Measurements from ENCODE around the gene PARP12. TPM values are rescaled to one million over a fixed set of nuclear protein-coding genes. Genes with fewer than 3 reads are reported as not detected.

The PARP12 gene
- polyA plus RNA-seq, 4 donors: 30.9 to 150 (median 68.1) TPM

- Histone ChIP-seq H3K27ac (ENCODE audit: low read depth in 1 of 3, low read length in 2 of 3) (no peak overlapping the region), H3K4me3 (ENCODE audit: low read depth in 1 of 3, low read length in 3 of 3) (no peak overlapping the region), H3K4me1 (ENCODE audit: control insufficient read depth in 3 of 3, insufficient read depth in 2 of 3, low read depth in 1 of 3, low read length in 2 of 3) (no peaks in the 10 kb centered on the region), H3K36me3 (ENCODE audit: control insufficient read depth in 3 of 3, insufficient read depth in 2 of 3, low read depth in 1 of 3, low read length in 3 of 3) (peaks cover 2 to 41% (median 26%) of the 10 kb centered on the region in 3 donors), H3K9me3 (ENCODE audit: control insufficient read depth in 2 of 2, insufficient read depth in 1 of 2, low read depth in 1 of 2, low read length in 1 of 2) (no peaks in the 10 kb centered on the region), H3K27me3 (ENCODE audit: control insufficient read depth in 3 of 3, insufficient read depth in 3 of 3, low read length in 3 of 3) (no peaks in the 10 kb centered on the region)
- WGBS, 3 donors: 98 to 100% (median 100%) methylated on average over 8 of the region's 8 CpGs
- FAIRE-seq (no peak), DNase-seq (no peak)
Measured at GRCh38 chr7:140021603-140022002, 41.1 kb downstream of the PARP12 start.

- Histone ChIP-seq H3K36me3 (ENCODE audit: control insufficient read depth in 3 of 3, insufficient read depth in 2 of 3, low read depth in 1 of 3, low read length in 3 of 3) (peaks cover 1 to 24% (median 12%) of the 10 kb centered on the region in 3 donors), H3K27ac (ENCODE audit: low read depth in 1 of 3, low read length in 2 of 3) (no peak overlapping the region), H3K27me3 (ENCODE audit: control insufficient read depth in 3 of 3, insufficient read depth in 3 of 3, low read length in 3 of 3) (no peaks in the 10 kb centered on the region), H3K9me3 (ENCODE audit: control insufficient read depth in 2 of 2, insufficient read depth in 1 of 2, low read depth in 1 of 2, low read length in 1 of 2) (no peaks in the 10 kb centered on the region), H3K4me3 (ENCODE audit: low read depth in 1 of 3, low read length in 3 of 3) (no peak overlapping the region), H3K4me1 (ENCODE audit: control insufficient read depth in 3 of 3, insufficient read depth in 2 of 3, low read depth in 1 of 3, low read length in 2 of 3) (no peaks in the 10 kb centered on the region)
- DNase-seq (no peak), FAIRE-seq (no peak)
- whole genome bisulfite sequencing, 3 donors: 62 to 74% (median 67%) methylated on average over 3 of the region's 3 CpGs
Measured at GRCh38 chr7:140019606-140020005, 43.1 kb downstream of the PARP12 start.

GRCh38 chr7:140019172-140019571, 43.6 kb downstream of the PARP12 start:
- WGBS, 3 donors: 19 to 38% (median 23%) methylated on average over 11 of the region's 11 CpGs
- no peak for FAIRE-seq
- no peak overlapping the region for H3K4me3 ChIP-seq (ENCODE audit: low read depth in 1 of 3, low read length in 3 of 3)
- H3K4me1 ChIP-seq (ENCODE audit: control insufficient read depth in 3 of 3, insufficient read depth in 2 of 3, low read depth in 1 of 3, low read length in 2 of 3): no peaks in the 10 kb centered on the region
- peaks cover 0 to 21% (median 12%) of the 10 kb centered on the region in 3 donors for H3K36me3 ChIP-seq (ENCODE audit: control insufficient read depth in 3 of 3, insufficient read depth in 2 of 3, low read depth in 1 of 3, low read length in 3 of 3)
- no peaks in the 10 kb centered on the region for H3K27me3 ChIP-seq (ENCODE audit: control insufficient read depth in 3 of 3, insufficient read depth in 3 of 3, low read length in 3 of 3)
- H3K9me3 ChIP-seq (ENCODE audit: control insufficient read depth in 2 of 2, insufficient read depth in 1 of 2, low read depth in 1 of 2, low read length in 1 of 2): no peaks in the 10 kb centered on the region
- H3K27ac ChIP-seq (ENCODE audit: low read depth in 1 of 3, low read length in 2 of 3): no peak overlapping the region
- no peak for DNase-seq

GRCh38 chr7:140018125-140019043, 44.4 kb downstream of the PARP12 start:
- no peaks in the 10 kb centered on the region for H3K27me3 ChIP-seq (ENCODE audit: control insufficient read depth in 3 of 3, insufficient read depth in 3 of 3, low read length in 3 of 3)
- H3K4me3 ChIP-seq (ENCODE audit: low read depth in 1 of 3, low read length in 3 of 3): no peak overlapping the region
- FAIRE-seq: no peak
- no peak overlapping the region for H3K27ac ChIP-seq (ENCODE audit: low read depth in 1 of 3, low read length in 2 of 3)
- no peak for DNase-seq
- H3K9me3 ChIP-seq (ENCODE audit: control insufficient read depth in 2 of 2, insufficient read depth in 1 of 2, low read depth in 1 of 2, low read length in 1 of 2): no peaks in the 10 kb centered on the region
- WGBS, 3 donors: 83 to 91% (median 83%) methylated on average over 8 to 9 of the region's 9 CpGs
- peaks cover 0 to 16% (median 9%) of the 10 kb centered on the region in 3 donors for H3K36me3 ChIP-seq (ENCODE audit: control insufficient read depth in 3 of 3, insufficient read depth in 2 of 3, low read depth in 1 of 3, low read length in 3 of 3)
- no peaks in the 10 kb centered on the region for H3K4me1 ChIP-seq (ENCODE audit: control insufficient read depth in 3 of 3, insufficient read depth in 2 of 3, low read depth in 1 of 3, low read length in 2 of 3)

- H3K27ac ChIP-seq (ENCODE audit: low read depth in 1 of 3, low read length in 2 of 3): no peak overlapping the region
- peaks cover 0 to 8% (median 2%) of the 10 kb centered on the region in 3 donors for H3K36me3 ChIP-seq (ENCODE audit: control insufficient read depth in 3 of 3, insufficient read depth in 2 of 3, low read depth in 1 of 3, low read length in 3 of 3)
- DNase-seq (no peak), FAIRE-seq (no peak)
- H3K27me3 ChIP-seq (ENCODE audit: control insufficient read depth in 3 of 3, insufficient read depth in 3 of 3, low read length in 3 of 3): no peaks in the 10 kb centered on the region
- H3K4me3 ChIP-seq (ENCODE audit: low read depth in 1 of 3, low read length in 3 of 3): no peak overlapping the region
- no peaks in the 10 kb centered on the region for H3K9me3 ChIP-seq (ENCODE audit: control insufficient read depth in 2 of 2, insufficient read depth in 1 of 2, low read depth in 1 of 2, low read length in 1 of 2)
- no peaks in the 10 kb centered on the region for H3K4me1 ChIP-seq (ENCODE audit: control insufficient read depth in 3 of 3, insufficient read depth in 2 of 3, low read depth in 1 of 3, low read length in 2 of 3)
- 87 to 88% (median 87%) methylated on average over 15 of the region's 15 CpGs for WGBS, 3 donors
Measured at GRCh38 chr7:140017543-140017942, 45.2 kb downstream of the PARP12 start.

GRCh38 chr7:140017034-140017433, 45.7 kb downstream of the PARP12 start:
- FAIRE-seq (no peak), DNase-seq (no peak)
- no peak overlapping the region for H3K27ac ChIP-seq (ENCODE audit: low read depth in 1 of 3, low read length in 2 of 3)
- H3K27me3 ChIP-seq (ENCODE audit: control insufficient read depth in 3 of 3, insufficient read depth in 3 of 3, low read length in 3 of 3): no peaks in the 10 kb centered on the region
- no peak overlapping the region for H3K4me3 ChIP-seq (ENCODE audit: low read depth in 1 of 3, low read length in 3 of 3)
- no peaks in the 10 kb centered on the region for H3K9me3 ChIP-seq (ENCODE audit: control insufficient read depth in 2 of 2, insufficient read depth in 1 of 2, low read depth in 1 of 2, low read length in 1 of 2)
- H3K36me3 ChIP-seq (ENCODE audit: control insufficient read depth in 3 of 3, insufficient read depth in 2 of 3, low read depth in 1 of 3, low read length in 3 of 3): peaks cover 0 to 5% (median 0%) of the 10 kb centered on the region in 3 donors
- no peaks in the 10 kb centered on the region for H3K4me1 ChIP-seq (ENCODE audit: control insufficient read depth in 3 of 3, insufficient read depth in 2 of 3, low read depth in 1 of 3, low read length in 2 of 3)
- WGBS, 3 donors: 61 to 81% (median 70%) methylated on average over 7 of the region's 7 CpGs

- Histone ChIP-seq H3K4me1 (ENCODE audit: control insufficient read depth in 3 of 3, insufficient read depth in 2 of 3, low read depth in 1 of 3, low read length in 2 of 3) (no peaks in the 10 kb centered on the region), H3K4me3 (ENCODE audit: low read depth in 1 of 3, low read length in 3 of 3) (no peak overlapping the region), H3K27me3 (ENCODE audit: control insufficient read depth in 3 of 3, insufficient read depth in 3 of 3, low read length in 3 of 3) (no peaks in the 10 kb centered on the region), H3K36me3 (ENCODE audit: control insufficient read depth in 3 of 3, insufficient read depth in 2 of 3, low read depth in 1 of 3, low read length in 3 of 3) (peaks cover 0 to 4% (median 0%) of the 10 kb centered on the region in 3 donors), H3K9me3 (ENCODE audit: control insufficient read depth in 2 of 2, insufficient read depth in 1 of 2, low read depth in 1 of 2, low read length in 1 of 2) (no peaks in the 10 kb centered on the region), H3K27ac (ENCODE audit: low read depth in 1 of 3, low read length in 2 of 3) (no peak overlapping the region)
- DNase-seq (no peak), FAIRE-seq (no peak)
- 86 to 91% (median 88%) methylated on average over 9 of the region's 9 CpGs for WGBS, 3 donors
Measured at GRCh38 chr7:140016540-140016939, 46.2 kb downstream of the PARP12 start.

- Histone ChIP-seq H3K36me3 (ENCODE audit: control insufficient read depth in 3 of 3, insufficient read depth in 2 of 3, low read depth in 1 of 3, low read length in 3 of 3) (peaks cover 0 to 4% (median 0%) of the 10 kb centered on the region in 3 donors), H3K27me3 (ENCODE audit: control insufficient read depth in 3 of 3, insufficient read depth in 3 of 3, low read length in 3 of 3) (no peaks in the 10 kb centered on the region), H3K4me3 (ENCODE audit: low read depth in 1 of 3, low read length in 3 of 3) (no peak overlapping the region), H3K9me3 (ENCODE audit: control insufficient read depth in 2 of 2, insufficient read depth in 1 of 2, low read depth in 1 of 2, low read length in 1 of 2) (no peaks in the 10 kb centered on the region), H3K27ac (ENCODE audit: low read depth in 1 of 3, low read length in 2 of 3) (no peak overlapping the region), H3K4me1 (ENCODE audit: control insufficient read depth in 3 of 3, insufficient read depth in 2 of 3, low read depth in 1 of 3, low read length in 2 of 3) (no peaks in the 10 kb centered on the region)
- no peak for FAIRE-seq
- DNase-seq: no peak
- 84 to 88% (median 87%) methylated on average over 11 of the region's 11 CpGs for WGBS, 3 donors
Measured at GRCh38 chr7:140015471-140015970, 47.2 kb downstream of the PARP12 start.

Measured in small intestine (tissue), 7 donors.